Chondrocyte (in vitro differentiated cells): ENCODE results near the gene FGF1. TPM values are rescaled to one million over a fixed set of nuclear protein-coding genes. Genes with fewer than 3 reads are reported as not detected.
A peak's percentile ranks its signal among the peaks of the same experiment; 100 is the strongest.

Experiments used
- DNase-seq: peaks from one replicate; pipeline ENCODE4 v3.0.0; 2021; ENCODE audit warnings: mixed read lengths, low spot score
- H3K27ac Mint-ChIP-seq: one replicate; pipeline ENCODE4 v1.8.0; 2021; ENCODE audit warnings: mild to moderate bottlenecking, moderate library complexity, mixed read lengths; ENCODE audit not compliant: unreplicated experiment
- H3K27me3 Mint-ChIP-seq: 2 replicates; pipeline ENCODE4 v1.8.0; 2021; ENCODE audit warnings: low read depth, mixed read lengths
- H3K36me3 Mint-ChIP-seq: 2 replicates; pipeline ENCODE4 v1.8.0; 2021; ENCODE audit warnings: low read depth, mixed read lengths
- H3K4me1 Mint-ChIP-seq: 2 replicates; pipeline ENCODE4 v1.8.0; 2021; ENCODE audit warnings: low read depth, mild to moderate bottlenecking, mixed read lengths
- H3K4me3 Mint-ChIP-seq: one replicate; pipeline ENCODE4 v1.8.0; 2021; ENCODE audit warnings: mild to moderate bottlenecking, moderate library complexity, mixed read lengths; ENCODE audit not compliant: unreplicated experiment
- H3K9me3 Mint-ChIP-seq: 2 replicates; pipeline ENCODE4 v1.8.0; 2021; ENCODE audit warnings: low read depth, mixed read lengths
- total RNA-seq: library from RNA; stranded (reverse); gene quantifications from 3 replicates; pipeline ENCODE4 v1.2.1, GENCODE V29; 2021
- TF ChIP-seq, protein P1 (sequence below): fragments of 200-600 bp; sonication (generic); IDR thresholded peaks from 2 replicates; pipeline ENCODE4 v1.5.0; 2021; ENCODE audit warnings: antibody characterized with exemption, mild to moderate bottlenecking, moderate library complexity

FGF1 gene
- total RNA-seq, 1 donor from 2014 or later, result 6.9 TPM

DNA sequence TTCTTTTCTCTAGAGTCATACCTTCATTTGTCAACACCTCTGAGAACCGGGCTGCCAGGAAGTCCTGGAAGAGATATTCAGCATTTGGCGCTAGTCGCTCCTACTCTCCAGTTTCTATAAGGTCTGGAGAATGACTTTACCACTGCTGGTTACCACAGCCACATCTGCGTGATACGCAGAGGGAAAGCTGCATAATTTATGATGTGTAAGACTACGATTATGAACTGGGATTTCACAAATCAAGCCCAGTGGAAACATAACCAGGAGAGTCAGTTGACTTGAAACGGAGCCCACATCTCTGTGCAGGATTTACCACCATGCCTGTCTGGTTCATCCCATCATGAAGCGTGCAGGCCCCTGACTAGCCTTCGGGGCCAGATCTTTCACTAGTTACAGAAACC is 72.6 kb downstream of the FGF1 start:
- TF ChIP-seq, protein P1, sequence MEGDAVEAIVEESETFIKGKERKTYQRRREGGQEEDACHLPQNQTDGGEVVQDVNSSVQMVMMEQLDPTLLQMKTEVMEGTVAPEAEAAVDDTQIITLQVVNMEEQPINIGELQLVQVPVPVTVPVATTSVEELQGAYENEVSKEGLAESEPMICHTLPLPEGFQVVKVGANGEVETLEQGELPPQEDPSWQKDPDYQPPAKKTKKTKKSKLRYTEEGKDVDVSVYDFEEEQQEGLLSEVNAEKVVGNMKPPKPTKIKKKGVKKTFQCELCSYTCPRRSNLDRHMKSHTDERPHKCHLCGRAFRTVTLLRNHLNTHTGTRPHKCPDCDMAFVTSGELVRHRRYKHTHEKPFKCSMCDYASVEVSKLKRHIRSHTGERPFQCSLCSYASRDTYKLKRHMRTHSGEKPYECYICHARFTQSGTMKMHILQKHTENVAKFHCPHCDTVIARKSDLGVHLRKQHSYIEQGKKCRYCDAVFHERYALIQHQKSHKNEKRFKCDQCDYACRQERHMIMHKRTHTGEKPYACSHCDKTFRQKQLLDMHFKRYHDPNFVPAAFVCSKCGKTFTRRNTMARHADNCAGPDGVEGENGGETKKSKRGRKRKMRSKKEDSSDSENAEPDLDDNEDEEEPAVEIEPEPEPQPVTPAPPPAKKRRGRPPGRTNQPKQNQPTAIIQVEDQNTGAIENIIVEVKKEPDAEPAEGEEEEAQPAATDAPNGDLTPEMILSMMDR, result no peak
- Mint-ChIP-seq H3K4me1 (peaks cover 16% of the 10 kb centered on the region), H3K4me3 (no peak overlapping the region), H3K36me3 (no peaks in the 10 kb centered on the region), H3K27ac (no peak overlapping the region), H3K9me3 (no peaks in the 10 kb centered on the region), H3K27me3 (no peaks in the 10 kb centered on the region)
- no peak for DNase-seq

DNA sequence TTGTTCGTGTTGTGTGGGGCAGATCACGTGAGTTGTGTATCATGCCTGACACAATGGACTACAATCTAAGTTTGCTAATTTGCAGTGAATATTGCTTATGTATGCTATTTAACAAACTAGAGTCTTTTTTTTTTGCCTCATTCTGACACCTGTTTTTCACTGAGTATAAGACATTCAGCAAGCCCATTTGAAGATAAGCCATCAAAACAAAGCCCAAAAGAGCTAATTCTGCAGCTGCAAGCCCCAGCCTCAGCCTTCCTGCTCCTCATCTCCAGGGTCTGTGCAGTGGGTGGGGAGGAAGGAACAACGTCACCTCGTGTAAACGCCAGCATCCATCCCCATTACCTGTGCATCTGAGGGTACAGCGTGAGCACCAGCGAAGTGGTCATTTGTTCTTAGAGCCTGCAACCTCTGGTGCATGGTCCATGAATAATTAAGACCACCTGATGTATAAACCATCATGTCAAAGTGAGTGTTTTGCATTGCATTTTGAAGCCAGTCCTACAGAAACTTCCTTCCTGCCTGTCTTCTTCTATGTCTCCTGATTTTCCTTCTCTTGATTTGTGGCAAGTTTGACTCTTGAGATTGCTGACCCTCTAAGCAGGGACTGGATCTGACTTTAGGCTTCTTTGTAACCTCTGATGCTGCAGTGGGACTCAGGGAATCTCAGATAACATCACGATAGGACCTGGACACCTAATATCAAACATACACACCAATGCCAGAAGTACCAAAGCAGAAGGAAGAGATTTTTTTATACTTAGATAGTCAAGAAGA is 73.2 kb downstream of the FGF1 start:
- TF ChIP-seq, protein P1, result no peak
- H3K9me3 Mint-ChIP-seq, result no peaks in the 10 kb centered on the region
- no peak for DNase-seq
- peak overlapping the region; percentile 49 for H3K27ac Mint-ChIP-seq
- H3K4me1 Mint-ChIP-seq, result peaks cover 10% of the 10 kb centered on the region
- H3K36me3 Mint-ChIP-seq, result no peaks in the 10 kb centered on the region
- H3K4me3 Mint-ChIP-seq, result no peak overlapping the region
- H3K27me3 Mint-ChIP-seq, result no peaks in the 10 kb centered on the region

DNA sequence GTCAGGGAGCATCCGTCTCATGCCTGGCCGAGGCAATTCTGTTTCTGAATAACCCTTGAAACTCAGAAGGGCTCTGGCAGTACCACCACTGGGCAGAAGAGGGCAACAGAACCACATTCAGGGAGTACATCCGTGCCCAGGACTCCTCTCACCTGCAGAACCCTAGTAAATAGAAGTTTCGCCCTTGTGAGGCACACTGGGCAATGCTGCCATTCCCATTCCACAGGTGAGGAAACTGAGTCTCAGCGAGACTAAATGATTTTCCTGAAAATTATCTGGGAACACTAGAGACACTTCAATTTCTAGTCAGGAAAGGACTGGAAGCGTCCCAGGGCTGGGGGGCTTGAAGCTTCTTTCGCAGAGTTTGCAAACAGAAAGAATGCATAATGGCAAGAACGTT is 74.7 kb downstream of the FGF1 start:
- no peak overlapping the region for H3K27ac Mint-ChIP-seq
- DNase-seq, result no peak
- no peak overlapping the region for H3K4me3 Mint-ChIP-seq
- H3K4me1 Mint-ChIP-seq, result peaks cover 10% of the 10 kb centered on the region
- TF ChIP-seq, protein P1, result peak; percentile 95
- H3K9me3 Mint-ChIP-seq, result no peaks in the 10 kb centered on the region
- H3K36me3 Mint-ChIP-seq, result no peaks in the 10 kb centered on the region
- no peaks in the 10 kb centered on the region for H3K27me3 Mint-ChIP-seq

DNA sequence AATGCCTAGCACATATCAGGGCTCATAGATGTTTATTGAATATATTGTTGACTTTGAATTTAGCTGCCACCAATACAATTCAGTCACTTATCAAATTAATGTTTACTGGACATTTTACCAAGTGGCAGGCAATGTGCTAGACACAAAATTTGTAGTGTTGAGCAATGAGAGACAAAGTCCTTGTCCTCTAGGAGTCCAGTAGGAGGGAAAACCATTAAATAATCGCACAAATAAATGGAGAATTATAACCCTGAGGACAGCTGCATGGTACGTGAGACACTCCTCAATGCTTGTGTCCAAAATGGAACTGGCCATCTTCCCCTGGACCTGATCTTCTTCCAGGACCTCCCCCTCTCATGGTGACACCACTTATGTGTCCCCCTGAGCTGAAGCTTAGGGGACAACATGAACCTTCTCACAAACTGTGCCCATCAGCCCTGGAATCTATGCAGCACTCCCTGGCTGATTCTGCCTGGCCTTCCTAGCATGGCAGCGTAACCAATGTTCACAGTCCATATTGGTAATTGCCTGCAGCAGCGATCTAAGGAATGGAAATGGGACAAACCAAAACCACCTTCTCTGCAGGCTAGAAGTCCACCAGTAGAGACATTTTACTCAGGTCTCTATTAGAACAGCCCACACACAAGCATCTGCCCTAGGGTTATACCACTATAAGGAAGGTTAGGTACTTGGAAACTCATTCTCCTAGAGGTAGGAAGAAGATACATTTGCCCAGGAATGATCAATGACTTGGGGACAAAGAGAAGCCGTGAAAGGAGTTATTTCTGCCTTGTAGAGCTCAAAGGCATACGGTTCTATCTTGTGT is 75.5 kb downstream of the FGF1 start:
- H3K4me1 Mint-ChIP-seq, result peaks cover 17% of the 10 kb centered on the region
- TF ChIP-seq, protein P1, result no peak
- DNase-seq, result no peak
- no peak overlapping the region for H3K27ac Mint-ChIP-seq
- no peaks in the 10 kb centered on the region for H3K36me3 Mint-ChIP-seq
- no peaks in the 10 kb centered on the region for H3K27me3 Mint-ChIP-seq
- no peak overlapping the region for H3K4me3 Mint-ChIP-seq
- no peaks in the 10 kb centered on the region for H3K9me3 Mint-ChIP-seq

DNA sequence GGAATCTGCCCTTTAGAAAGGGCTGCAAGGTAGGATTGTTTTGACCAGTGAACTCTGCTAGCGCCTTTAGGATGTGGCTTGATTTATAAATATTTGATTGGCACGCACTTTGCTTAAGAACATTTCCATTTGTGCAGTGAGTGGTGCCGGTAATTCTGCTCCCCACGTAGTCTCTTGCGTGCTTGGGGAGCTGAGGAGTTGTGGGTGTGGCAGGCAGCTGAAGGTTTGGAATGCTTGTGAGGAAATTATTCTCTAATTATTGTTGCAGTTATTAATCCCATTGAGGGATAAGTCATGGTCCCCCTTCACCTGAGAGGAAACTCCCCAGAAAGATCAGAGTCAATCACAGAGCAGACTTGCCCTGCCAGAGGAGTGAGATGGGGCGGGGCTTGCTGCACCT is 76.7 kb downstream of the FGF1 start:
- Mint-ChIP-seq H3K4me3 (no peak overlapping the region), H3K36me3 (no peaks in the 10 kb centered on the region), H3K27ac (no peak overlapping the region)

More for the DNA sequence above, 76.7 kb downstream of the FGF1 start:
- Mint-ChIP-seq H3K9me3 (no peaks in the 10 kb centered on the region), H3K27me3 (no peaks in the 10 kb centered on the region), H3K4me1 (peaks cover 25% of the 10 kb centered on the region)
- no peak for DNase-seq
- TF ChIP-seq, protein P1, result no peak
